K562 (cell line): ENCODE data around the gene STYXL1. TPM values are rescaled to one million over a fixed set of nuclear protein-coding genes. Genes with fewer than 3 reads are reported as not detected.

Source experiments
- LCOR ChIP-seq: sonication (generic); formaldehyde crosslinking; IDR thresholded peaks from 2 replicates; pipeline ENCODE4 v1.8.0; 2022; ENCODE audit warnings: mild to moderate bottlenecking, missing genetic modification reagents
- RBFOX2 ChIP-seq: fragments of 200-400 bp; formaldehyde crosslinking; IDR thresholded peaks from 2 replicates; pipeline ENCODE4 v1.6.1; 2017; ENCODE audit warnings: low read depth, mild to moderate bottlenecking, low read length, moderate library complexity
- SNIP1 ChIP-seq: fragments of 450-650 bp; IDR thresholded peaks from 2 replicates; pipeline ENCODE4 v1.7.1; 2017; ENCODE audit warnings: low read depth, mild to moderate bottlenecking
- ZBTB17 ChIP-seq: fragments of 450-650 bp; formaldehyde crosslinking; IDR thresholded peaks from 2 replicates; pipeline ENCODE4 v1.4.0; 2020; ENCODE audit warnings: mild to moderate bottlenecking
- polyA plus RNA-seq, 8 experiments: library from polyadenylated mRNA; depleted of rRNA in 4 of 8; stranded (reverse) in 5 of 8; unstranded in 3 of 8; fragments of >200 nt; fragmentation: Nextera tagmentation in 2 of 8; fragmentation: Illumina TruSeq in 1 of 8; extraction: Ambion mirVana in 2 of 8; extraction: Trizol in 1 of 8; gene quantifications; 2 replicates each; pipeline versions ENCODE4 v1.2.1 to v1.2.3, GENCODE V29; 2011 to 2014; ENCODE audit warnings: inconsistent platforms in 1 of 8, missing spikeins in 1 of 8
- total RNA-seq, 7 experiments: library from RNA; depleted of rRNA in 6 of 7; stranded (reverse); fragments of >200 nt in 6 of 7; fragmentation: Illumina TruSeq in 2 of 7; extraction: Trizol in 2 of 7; gene quantifications; 2 replicates each; pipeline versions ENCODE4 v1.2.1 to v1.2.3, GENCODE V29; 2011 to 2021; ENCODE audit warnings: low replicate concordance in 1 of 7
- TF ChIP-seq, protein P1 (sequence below), 2 experiments: fragments of 450-650 bp; formaldehyde crosslinking in 1 of 2; IDR thresholded peaks; 2 replicates each; pipeline versions ENCODE4 v1.4.0 to v1.6.1; 2014 to 2020; ENCODE audit warnings: mild to moderate bottlenecking in 2 of 2, borderline replicate concordance in 1 of 2, low read depth in 1 of 2
- TF ChIP-seq, protein P2 (sequence below): IDR thresholded peaks from 3 replicates; pipeline ENCODE4 v1.6.1; 2011; ENCODE audit warnings: borderline replicate concordance, mild to moderate bottlenecking; ENCODE audit not compliant: insufficient read length, insufficient read depth
- TF ChIP-seq, protein P3 (sequence below): conservative IDR thresholded peaks from 2 replicates; pipeline ENCODE4 v1.6.1; 2011; ENCODE audit warnings: low read depth, mild to moderate bottlenecking, low read length; ENCODE audit not compliant: control insufficient read depth

Gene STYXL1
- total and polyA plus RNA-seq, 9 of the 15 experiments (the other 6 are each of a cell fraction or from before 2014, with no cell fraction given) = 36.5 to 97.2 (median 49.9) TPM

DNA sequence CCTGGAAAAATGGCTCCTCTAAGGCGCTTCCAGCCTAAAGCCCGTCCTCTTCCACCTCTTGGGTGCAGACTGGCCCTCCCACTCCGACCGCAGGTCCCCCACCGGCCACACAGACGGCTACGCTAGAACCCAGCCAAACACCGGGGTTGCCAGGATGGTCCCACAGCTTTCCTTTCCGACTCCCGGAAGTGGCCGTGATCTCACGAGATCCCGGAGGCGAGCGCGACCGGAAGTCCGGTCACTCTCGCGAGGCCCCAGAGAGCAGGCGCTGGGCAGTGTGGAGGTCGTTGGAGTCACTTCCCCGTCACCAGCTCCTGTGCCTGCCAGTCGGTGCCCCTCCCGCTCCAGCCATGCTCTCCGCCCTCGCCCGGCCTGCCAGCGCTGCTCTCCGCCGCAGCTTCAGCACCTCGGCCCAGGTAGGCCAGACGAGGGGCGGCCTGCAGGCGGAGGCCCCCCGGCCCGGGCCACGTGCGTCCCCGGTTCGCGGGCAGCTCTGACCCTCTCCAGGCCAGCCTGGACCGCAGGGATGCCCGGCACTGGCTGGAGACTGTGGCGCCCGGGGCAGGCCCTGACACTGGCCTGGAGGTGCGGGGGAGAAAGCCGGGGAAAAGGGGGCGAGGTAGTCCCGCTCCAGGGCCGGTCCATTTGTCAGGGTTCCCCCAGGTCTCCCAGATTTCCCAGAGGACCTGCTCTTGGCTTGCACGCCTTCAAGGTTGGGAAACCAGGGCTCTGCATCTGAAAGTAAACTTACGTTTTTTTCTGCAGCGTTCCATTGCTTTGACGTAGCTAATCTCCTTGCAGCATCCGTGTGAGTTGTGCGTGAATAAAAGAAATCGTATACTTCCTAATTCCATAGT, at the start of gene STYXL1, which contains the start of gene MDH2 (continued):
- TF ChIP-seq, protein P1, sequence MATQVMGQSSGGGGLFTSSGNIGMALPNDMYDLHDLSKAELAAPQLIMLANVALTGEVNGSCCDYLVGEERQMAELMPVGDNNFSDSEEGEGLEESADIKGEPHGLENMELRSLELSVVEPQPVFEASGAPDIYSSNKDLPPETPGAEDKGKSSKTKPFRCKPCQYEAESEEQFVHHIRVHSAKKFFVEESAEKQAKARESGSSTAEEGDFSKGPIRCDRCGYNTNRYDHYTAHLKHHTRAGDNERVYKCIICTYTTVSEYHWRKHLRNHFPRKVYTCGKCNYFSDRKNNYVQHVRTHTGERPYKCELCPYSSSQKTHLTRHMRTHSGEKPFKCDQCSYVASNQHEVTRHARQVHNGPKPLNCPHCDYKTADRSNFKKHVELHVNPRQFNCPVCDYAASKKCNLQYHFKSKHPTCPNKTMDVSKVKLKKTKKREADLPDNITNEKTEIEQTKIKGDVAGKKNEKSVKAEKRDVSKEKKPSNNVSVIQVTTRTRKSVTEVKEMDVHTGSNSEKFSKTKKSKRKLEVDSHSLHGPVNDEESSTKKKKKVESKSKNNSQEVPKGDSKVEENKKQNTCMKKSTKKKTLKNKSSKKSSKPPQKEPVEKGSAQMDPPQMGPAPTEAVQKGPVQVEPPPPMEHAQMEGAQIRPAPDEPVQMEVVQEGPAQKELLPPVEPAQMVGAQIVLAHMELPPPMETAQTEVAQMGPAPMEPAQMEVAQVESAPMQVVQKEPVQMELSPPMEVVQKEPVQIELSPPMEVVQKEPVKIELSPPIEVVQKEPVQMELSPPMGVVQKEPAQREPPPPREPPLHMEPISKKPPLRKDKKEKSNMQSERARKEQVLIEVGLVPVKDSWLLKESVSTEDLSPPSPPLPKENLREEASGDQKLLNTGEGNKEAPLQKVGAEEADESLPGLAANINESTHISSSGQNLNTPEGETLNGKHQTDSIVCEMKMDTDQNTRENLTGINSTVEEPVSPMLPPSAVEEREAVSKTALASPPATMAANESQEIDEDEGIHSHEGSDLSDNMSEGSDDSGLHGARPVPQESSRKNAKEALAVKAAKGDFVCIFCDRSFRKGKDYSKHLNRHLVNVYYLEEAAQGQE (IDR thresholded peaks at IDR 0.05; ENCODE audit: borderline replicate concordance) = no peak
- TF ChIP-seq, protein P1 (CRISPR knock-in tag; IDR thresholded peaks at IDR 0.05; ENCODE audit: low read depth) = peak; percentile 77; the same call in 1 of the 2 replicates
- TF ChIP-seq SNIP1 = no peak
- TF ChIP-seq ZBTB17 (CRISPR knock-in tag) = peak; percentile 66; the same call in 1 of the 2 replicates
- peak; percentile 100 for TF ChIP-seq RBFOX2
- TF ChIP-seq, protein P2, sequence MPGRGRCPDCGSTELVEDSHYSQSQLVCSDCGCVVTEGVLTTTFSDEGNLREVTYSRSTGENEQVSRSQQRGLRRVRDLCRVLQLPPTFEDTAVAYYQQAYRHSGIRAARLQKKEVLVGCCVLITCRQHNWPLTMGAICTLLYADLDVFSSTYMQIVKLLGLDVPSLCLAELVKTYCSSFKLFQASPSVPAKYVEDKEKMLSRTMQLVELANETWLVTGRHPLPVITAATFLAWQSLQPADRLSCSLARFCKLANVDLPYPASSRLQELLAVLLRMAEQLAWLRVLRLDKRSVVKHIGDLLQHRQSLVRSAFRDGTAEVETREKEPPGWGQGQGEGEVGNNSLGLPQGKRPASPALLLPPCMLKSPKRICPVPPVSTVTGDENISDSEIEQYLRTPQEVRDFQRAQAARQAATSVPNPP = no peak
- TF ChIP-seq LCOR = peak; percentile 90
- TF ChIP-seq, protein P3, sequence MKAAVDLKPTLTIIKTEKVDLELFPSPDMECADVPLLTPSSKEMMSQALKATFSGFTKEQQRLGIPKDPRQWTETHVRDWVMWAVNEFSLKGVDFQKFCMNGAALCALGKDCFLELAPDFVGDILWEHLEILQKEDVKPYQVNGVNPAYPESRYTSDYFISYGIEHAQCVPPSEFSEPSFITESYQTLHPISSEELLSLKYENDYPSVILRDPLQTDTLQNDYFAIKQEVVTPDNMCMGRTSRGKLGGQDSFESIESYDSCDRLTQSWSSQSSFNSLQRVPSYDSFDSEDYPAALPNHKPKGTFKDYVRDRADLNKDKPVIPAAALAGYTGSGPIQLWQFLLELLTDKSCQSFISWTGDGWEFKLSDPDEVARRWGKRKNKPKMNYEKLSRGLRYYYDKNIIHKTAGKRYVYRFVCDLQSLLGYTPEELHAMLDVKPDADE = peak; percentile 72
